ENCODE data around the gene RBM26.

The RBM26 gene

DNA sequence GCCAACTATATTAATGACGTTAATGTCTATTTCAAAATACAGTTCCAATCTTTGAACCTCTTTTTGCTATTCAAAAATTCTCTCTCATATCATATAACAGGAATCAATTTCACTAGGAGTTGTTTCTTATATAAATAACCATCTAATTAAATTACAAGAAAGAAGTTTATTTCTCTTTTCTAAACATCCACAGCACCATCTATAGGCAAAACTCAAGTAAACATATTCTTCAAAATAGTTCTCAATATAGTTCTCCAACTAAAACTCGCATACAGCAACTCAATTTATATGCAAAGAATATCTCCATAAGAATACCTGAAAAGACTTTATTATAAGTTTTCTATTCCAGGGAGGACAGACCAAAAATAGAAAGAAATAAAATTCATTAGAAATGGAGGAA lies 65.6 kb downstream of the RBM26 start:
- TF ChIP-seq, protein P1, sequence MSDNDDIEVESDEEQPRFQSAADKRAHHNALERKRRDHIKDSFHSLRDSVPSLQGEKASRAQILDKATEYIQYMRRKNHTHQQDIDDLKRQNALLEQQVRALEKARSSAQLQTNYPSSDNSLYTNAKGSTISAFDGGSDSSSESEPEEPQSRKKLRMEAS (IDR thresholded peaks at IDR 0.05) = no peak
- TF ChIP-seq CREB1 (IDR thresholded peaks at IDR 0.05; ENCODE audit: low read depth) (no peak), TCF12 (IDR thresholded peaks at IDR 0.05; ENCODE audit: low read depth) (no peak), FOXM1 (IDR thresholded peaks at IDR 0.05; ENCODE audit: borderline replicate concordance, low read depth) (no peak), YY1 (IDR thresholded peaks at IDR 0.05; ENCODE audit: low read depth) (no peak), ZBTB7A (IDR thresholded peaks at IDR 0.05; ENCODE audit: low read depth) (no peak), EP300 (IDR thresholded peaks at IDR 0.05; ENCODE audit: borderline replicate concordance) (no peak), CEBPB (IDR thresholded peaks at IDR 0.05) (no peak), NFIC (IDR thresholded peaks at IDR 0.05) (no peak), EGR1 (IDR thresholded peaks at IDR 0.05) (no peak), TEAD4 (IDR thresholded peaks at IDR 0.05) (no peak), RAD21 (IDR thresholded peaks at IDR 0.05; ENCODE audit: low read depth) (no peak), TAF1 (IDR thresholded peaks at IDR 0.05; ENCODE audit: low read depth) (no peak)
- TF ChIP-seq, protein P2, sequence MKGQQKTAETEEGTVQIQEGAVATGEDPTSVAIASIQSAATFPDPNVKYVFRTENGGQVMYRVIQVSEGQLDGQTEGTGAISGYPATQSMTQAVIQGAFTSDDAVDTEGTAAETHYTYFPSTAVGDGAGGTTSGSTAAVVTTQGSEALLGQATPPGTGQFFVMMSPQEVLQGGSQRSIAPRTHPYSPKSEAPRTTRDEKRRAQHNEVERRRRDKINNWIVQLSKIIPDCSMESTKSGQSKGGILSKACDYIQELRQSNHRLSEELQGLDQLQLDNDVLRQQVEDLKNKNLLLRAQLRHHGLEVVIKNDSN (IDR thresholded peaks at IDR 0.05) = no peak
- TF ChIP-seq, protein P3, sequence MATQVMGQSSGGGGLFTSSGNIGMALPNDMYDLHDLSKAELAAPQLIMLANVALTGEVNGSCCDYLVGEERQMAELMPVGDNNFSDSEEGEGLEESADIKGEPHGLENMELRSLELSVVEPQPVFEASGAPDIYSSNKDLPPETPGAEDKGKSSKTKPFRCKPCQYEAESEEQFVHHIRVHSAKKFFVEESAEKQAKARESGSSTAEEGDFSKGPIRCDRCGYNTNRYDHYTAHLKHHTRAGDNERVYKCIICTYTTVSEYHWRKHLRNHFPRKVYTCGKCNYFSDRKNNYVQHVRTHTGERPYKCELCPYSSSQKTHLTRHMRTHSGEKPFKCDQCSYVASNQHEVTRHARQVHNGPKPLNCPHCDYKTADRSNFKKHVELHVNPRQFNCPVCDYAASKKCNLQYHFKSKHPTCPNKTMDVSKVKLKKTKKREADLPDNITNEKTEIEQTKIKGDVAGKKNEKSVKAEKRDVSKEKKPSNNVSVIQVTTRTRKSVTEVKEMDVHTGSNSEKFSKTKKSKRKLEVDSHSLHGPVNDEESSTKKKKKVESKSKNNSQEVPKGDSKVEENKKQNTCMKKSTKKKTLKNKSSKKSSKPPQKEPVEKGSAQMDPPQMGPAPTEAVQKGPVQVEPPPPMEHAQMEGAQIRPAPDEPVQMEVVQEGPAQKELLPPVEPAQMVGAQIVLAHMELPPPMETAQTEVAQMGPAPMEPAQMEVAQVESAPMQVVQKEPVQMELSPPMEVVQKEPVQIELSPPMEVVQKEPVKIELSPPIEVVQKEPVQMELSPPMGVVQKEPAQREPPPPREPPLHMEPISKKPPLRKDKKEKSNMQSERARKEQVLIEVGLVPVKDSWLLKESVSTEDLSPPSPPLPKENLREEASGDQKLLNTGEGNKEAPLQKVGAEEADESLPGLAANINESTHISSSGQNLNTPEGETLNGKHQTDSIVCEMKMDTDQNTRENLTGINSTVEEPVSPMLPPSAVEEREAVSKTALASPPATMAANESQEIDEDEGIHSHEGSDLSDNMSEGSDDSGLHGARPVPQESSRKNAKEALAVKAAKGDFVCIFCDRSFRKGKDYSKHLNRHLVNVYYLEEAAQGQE (IDR thresholded peaks at IDR 0.05; ENCODE audit: low read depth) = no peak

DNA sequence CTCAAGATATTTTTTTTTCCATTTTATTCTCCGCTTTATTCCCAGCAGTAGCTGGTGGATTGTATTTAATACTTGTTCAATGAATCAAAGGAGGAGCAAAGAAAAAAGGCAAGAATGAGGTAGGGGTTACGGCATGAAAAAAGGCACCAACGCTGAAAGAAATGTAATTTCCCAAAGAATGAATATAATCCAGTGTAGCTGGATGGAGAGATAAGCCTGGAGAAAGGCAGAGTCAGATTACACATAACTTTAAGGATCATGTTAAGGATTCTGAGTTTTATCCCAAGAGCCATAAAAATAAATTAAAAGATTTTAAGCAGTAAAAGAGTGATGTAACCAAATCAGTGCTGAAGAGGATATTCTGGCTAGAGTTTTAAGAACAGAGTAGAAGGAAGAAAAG lies 67.7 kb downstream of the RBM26 start:
- no peak for TF ChIP-seq TEAD4 (IDR thresholded peaks at IDR 0.05)
- TF ChIP-seq NFIC (IDR thresholded peaks at IDR 0.05) = no peak
- TF ChIP-seq EP300 (IDR thresholded peaks at IDR 0.05; ENCODE audit: borderline replicate concordance) = no peak
- TF ChIP-seq CREB1 (IDR thresholded peaks at IDR 0.05; ENCODE audit: low read depth) = no peak
- no peak for TF ChIP-seq ZBTB7A (IDR thresholded peaks at IDR 0.05; ENCODE audit: low read depth)
- TF ChIP-seq, protein P3 (IDR thresholded peaks at IDR 0.05; ENCODE audit: low read depth) = no peak

DNA sequence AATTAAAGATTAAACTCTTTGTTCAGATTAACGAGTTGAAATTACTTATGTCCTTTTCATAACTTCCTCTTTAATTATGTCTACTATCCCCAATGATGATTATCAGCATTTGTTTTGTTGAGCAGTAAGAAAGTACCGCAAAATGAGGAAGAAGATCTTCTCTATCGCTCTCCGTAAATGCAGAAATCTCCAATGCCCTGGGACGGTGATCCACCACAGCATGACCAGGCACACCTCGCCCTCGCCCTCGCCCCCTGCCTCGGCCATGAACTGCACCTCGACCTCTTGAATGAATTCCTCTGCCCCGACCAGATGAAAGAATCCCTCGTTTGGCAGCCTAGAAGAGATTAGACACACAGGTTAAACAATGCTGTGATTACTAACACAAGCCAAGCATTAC lies 69.1 kb downstream of the RBM26 start:
- TF ChIP-seq NFIC (IDR thresholded peaks at IDR 0.05) (no peak), TEAD4 (IDR thresholded peaks at IDR 0.05) (no peak), CEBPB (IDR thresholded peaks at IDR 0.05) (no peak), FOXM1 (IDR thresholded peaks at IDR 0.05; ENCODE audit: borderline replicate concordance, low read depth) (no peak), TAF1 (IDR thresholded peaks at IDR 0.05; ENCODE audit: low read depth) (no peak), EGR1 (IDR thresholded peaks at IDR 0.05) (no peak), YY1 (IDR thresholded peaks at IDR 0.05; ENCODE audit: low read depth) (no peak), ZBTB7A (IDR thresholded peaks at IDR 0.05; ENCODE audit: low read depth) (no peak)
- TF ChIP-seq, protein P2 (IDR thresholded peaks at IDR 0.05) = no peak

DNA sequence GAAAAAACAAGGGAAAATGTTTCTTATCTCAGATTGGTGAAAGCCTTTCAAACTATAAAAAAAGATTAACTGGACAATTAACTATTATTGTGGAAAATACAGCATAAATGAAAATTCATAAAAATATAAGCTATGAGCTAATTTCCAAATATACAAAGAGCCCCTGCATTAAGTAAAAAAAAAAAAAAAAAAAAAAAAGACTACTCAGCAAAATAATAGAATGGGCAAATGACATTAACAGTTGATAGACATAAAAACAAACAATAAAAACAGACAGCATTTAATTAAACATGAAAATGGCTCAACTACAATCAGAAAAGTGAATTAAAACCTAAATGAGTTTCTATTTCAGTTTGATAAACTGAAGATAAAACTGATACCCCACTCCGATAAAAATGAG lies 77.5 kb downstream of the RBM26 start:
- no peak for TF ChIP-seq CREB1 (IDR thresholded peaks at IDR 0.05; ENCODE audit: low read depth)
- no peak for TF ChIP-seq FOXM1 (IDR thresholded peaks at IDR 0.05; ENCODE audit: borderline replicate concordance, low read depth)
- TF ChIP-seq, protein P3 (IDR thresholded peaks at IDR 0.05; ENCODE audit: low read depth) = no peak
- TF ChIP-seq TCF12 (IDR thresholded peaks at IDR 0.05; ENCODE audit: low read depth) = no peak
- TF ChIP-seq TAF1 (IDR thresholded peaks at IDR 0.05; ENCODE audit: low read depth) = no peak
- TF ChIP-seq NFIC (IDR thresholded peaks at IDR 0.05) = no peak

DNA sequence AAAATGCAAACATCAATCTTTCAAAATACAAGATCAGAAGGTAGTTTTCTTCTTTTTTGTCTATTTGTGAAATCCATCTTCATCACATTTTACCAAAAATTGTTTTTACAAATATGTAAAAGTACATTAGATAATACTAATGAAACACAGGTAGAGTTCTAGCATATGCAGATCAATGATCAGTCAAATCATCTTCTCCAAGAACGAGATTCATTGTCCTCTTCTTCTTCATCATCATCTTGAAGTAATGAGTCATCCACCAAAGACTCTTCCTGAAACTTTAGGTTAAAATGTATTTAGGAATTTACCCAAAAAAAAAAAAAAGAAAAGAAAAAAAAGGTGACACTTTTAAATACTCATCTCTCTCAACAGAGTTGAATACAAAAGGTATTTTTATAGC lies 85.6 kb downstream of the RBM26 start:
- TF ChIP-seq TAF1 (IDR thresholded peaks at IDR 0.05; ENCODE audit: low read depth) = no peak
- no peak for TF ChIP-seq RAD21 (IDR thresholded peaks at IDR 0.05; ENCODE audit: low read depth)
- TF ChIP-seq CREB1 (IDR thresholded peaks at IDR 0.05; ENCODE audit: low read depth) = no peak
- no peak for TF ChIP-seq EP300 (IDR thresholded peaks at IDR 0.05; ENCODE audit: borderline replicate concordance)
- TF ChIP-seq, protein P2 (IDR thresholded peaks at IDR 0.05) = no peak
- no peak for TF ChIP-seq EGR1 (IDR thresholded peaks at IDR 0.05)
- no peak for TF ChIP-seq TEAD4 (IDR thresholded peaks at IDR 0.05)
- no peak for TF ChIP-seq TCF12 (IDR thresholded peaks at IDR 0.05; ENCODE audit: low read depth)
- TF ChIP-seq, protein P3 (IDR thresholded peaks at IDR 0.05; ENCODE audit: low read depth) = no peak
- no peak for TF ChIP-seq FOXM1 (IDR thresholded peaks at IDR 0.05; ENCODE audit: borderline replicate concordance, low read depth)
- no peak for TF ChIP-seq YY1 (IDR thresholded peaks at IDR 0.05; ENCODE audit: low read depth)
- TF ChIP-seq NFIC (IDR thresholded peaks at IDR 0.05) = no peak
